ENCODE results near the gene CD300H.
A peak's percentile ranks its signal among the peaks of the same experiment; 100 is the strongest.
"Not testable (repeated sequence)": the region's sequence is repeated elsewhere in the genome, so short reads cannot be mapped to it uniquely, and the experiment has no call there.

CD300H gene

DNA sequence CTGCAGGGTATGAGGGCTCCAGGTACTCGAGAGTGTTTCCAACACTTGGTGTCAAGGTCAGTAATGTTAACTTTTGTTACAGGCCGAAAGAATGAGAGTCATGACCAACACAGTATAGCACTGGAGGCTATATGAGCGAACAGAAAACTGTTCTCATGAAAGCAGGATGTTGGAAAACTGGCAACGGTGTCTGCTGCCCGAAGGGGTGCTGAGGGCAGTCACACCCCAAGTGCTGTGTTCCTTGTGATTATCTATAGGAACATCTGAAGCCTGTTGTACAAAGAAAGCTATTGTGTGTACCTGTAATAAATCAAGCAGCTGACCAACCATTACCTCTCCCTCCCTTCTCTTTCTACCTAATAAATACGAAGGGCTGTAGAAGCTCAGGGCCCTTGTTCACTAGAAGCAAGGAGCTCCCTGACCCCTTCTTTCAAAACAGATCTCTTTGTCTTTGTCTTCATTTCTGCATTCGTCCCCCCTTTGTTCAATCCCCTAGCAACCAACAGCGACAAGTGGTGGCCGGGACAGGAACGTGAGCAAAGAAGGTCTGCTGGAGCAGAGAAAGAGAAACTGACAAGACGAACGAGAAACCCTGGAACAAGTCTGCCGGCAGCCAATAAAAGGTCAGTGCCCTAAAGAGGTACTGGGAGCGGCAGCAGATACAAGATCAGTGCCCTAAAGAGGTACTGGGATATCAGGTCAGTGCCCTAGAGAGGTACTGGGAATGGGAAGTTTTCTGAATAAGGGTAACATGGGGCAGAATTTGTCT lies 17.2 kb upstream of the CD300H start:
- DNase-seq: no peak

- no peak for DNase-seq
These were observed 15.3 kb upstream of the CD300H start for GRCh38 chr17:74582633-74583032.

GRCh38 chr17:74579900-74580299 lies 12.6 kb upstream of the CD300H start:
- DNase-seq: no peak

- no peak for DNase-seq
These were observed 11.7 kb upstream of the CD300H start for GRCh38 chr17:74578979-74579378.

DNA sequence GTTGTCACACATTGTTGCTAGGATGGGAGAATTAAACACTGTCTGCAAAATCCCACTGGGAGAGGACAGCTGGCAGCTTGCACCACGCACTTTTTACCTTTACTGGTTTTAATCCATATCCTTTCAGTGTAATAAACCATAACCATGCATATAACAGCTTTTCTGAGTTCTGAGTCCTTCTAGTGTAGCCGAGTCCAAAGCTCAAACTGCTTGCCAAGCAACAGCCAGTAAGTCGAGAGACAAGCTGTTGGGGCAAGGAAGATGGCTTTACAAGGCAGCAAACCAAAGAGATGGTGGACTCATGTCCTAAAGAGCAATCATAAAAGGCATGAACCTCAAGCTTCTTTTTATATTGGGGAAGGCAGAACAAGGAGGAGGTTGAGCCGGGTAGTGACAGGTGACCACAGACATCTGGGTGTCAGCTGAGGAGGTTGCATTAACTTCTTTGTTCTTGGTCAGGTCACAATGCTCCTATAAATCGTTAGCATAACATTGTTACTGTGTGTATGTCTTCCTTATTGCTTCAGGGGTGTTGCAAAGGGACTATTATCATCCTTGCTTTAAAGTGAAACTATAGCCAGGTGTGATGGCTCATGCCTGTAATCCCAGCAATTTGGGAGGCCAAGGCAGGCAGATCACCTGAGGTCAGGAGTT lies 7.3 kb upstream of the CD300H start:
- no peak for DNase-seq

GRCh38 chr17:74573635-74574034 lies 6.3 kb upstream of the CD300H start:
- not testable (repeated sequence) for DNase-seq

DNA sequence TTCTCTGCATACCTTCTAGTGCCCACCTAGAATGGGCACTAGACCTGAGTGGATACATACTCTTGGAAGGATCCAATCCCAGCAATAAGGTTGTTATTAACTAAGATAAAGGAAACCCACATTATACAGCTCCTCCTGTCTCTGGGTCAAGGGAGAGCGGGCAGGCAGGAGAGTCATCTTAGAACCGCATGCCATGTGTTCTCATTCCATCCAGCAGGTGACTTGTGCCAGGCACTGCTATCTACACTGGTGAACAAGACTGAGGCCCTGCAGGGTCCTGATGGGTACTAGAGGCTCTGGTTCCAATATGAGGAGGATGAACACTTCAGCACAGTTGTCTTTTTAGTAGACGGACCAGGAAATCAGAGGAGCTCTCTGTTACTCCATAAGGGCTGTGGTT lies 5.9 kb upstream of the CD300H start:
- DNase-seq: no peak

GRCh38 chr17:74571621-74572270 lies 4.4 kb upstream of the CD300H start:
- no peak for DNase-seq

GRCh38 chr17:74569020-74570003 lies 2.0 kb upstream of the CD300H start:
- DNase-seq: peak; percentile 1

GRCh38 chr17:74568106-74568873 lies 981 bp upstream of the CD300H start:
- no peak for DNase-seq

DNA sequence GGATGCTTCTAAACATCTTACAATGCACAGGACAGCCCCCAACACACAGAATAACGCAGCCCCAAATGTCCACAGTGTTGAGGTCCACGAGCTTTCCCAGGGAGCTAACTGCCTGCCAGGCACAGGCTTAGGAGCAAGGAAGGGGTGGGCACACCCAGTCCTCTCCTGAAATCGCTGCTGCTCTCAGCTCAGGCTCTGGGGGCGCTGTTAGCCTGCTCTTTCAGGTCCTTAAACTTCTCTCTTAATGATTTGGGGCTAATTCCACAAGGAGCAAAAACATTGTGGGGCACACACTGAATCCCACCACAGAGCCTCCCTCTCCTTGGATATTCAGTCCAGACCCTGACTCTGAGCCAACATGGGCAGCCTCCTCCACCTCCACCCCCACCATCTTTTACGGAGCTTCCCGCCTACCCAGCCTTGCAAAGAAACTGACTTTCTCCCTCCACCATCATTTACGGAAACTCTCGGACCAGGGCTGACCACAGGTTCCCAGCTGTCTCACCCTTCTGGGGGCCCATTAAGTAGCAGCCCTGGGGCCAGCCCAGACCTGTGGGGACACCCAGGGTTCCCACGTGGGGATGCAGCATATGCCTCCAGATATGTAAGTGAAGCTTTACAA lies 1.1 kb downstream of the CD300H start:
- peak; percentile 3 for DNase-seq

- DNase-seq: no peak
These were observed 2.2 kb downstream of the CD300H start for GRCh38 chr17:74565126-74565525.

DNA sequence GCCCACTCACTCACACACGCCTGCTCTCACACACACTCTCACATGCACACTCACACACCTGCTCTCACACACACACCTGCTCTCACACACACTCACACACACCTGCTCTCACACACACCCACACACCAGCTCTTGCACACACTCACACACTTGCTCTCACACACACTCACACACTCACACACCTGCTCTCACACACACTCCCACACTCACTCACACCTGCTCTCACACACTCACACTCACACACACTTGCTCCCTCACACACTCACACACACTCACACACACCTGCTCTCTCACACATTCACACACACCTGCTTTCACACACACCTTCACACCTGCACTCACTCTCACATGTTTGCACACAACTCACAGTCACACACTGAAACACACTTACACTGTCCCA lies 4.0 kb downstream of the CD300H start:
- DNase-seq: no peak

- no peak for DNase-seq
These were observed 5.7 kb downstream of the CD300H start for GRCh38 chr17:74561586-74561985.

DNA sequence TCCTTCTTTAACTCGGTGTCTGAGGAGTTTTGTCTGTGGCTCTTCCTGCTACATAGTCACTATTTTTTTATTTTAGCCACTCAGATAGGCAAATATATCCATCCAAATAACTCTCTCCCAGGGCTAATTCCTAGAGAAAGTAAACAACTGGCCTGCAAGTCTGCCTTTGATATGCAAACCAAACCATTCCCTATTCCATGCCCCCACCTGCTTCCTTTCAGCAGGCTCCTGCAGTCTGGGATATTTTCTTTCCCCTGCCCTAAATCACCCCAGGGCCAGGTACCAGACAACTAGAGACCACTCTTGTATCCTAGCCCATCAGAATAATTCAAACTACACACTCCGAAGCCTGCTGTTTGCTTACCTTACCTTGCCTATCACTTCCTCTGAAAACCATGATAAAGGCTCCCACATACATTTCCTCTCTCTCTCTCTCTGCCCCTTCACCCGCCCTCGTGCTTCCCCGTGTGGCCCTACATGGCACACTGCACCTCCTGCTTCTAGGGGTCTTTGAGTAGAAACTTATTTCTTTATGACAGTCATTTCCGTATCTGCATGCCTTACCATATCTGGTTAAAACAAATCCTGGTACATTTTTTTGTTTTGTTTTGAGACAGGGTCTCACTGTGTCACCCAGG lies 8.3 kb downstream of the CD300H start:
- no peak for DNase-seq

DNA sequence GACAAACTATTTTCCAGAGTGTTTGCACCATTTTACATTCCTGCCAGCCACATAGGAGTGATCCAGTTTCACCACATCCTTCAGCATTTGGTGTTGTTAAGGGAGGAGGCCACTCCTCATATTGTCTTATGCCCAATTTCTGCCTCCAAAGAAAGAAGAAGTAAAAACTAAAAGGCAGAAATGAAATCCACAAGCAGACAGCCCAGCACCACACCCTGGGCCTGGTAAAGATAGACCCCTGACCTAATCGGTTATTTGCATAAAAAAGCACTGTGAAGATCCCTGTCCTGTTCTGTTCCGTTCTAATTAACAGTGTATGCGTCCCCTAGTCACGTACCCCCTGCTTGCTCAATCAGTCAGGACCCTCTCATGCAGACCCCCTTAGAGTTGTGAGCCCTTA lies 8.9 kb downstream of the CD300H start:
- DNase-seq: not testable (repeated sequence)

DNA sequence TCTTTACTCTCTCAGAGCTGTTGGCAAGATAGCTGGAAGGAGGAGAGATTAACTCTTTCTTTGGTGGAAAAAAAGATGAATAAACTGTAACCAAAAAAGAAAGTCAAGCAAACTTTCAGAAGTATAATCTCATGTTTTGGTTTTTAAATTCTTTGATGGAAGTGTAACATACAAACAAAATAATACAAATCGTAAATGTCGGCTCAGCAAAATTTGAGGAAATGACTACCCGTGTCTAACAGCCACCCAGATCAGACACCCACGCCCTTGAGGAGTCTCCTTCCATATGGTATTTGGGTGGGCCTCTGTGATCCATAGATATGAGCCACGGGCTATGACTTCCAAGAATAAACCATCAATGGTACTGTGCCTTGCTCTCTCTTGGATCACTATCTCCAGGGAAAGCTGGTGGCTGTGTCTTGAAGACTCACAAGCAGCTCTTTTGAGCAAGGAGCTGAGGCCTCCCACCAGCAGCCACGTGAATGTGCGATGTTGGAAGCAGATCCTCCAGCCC lies 11.8 kb downstream of the CD300H start:
- DNase-seq: no peak

GRCh38 chr17:74554909-74555308 lies 12.4 kb downstream of the CD300H start:
- no peak for DNase-seq

DNA sequence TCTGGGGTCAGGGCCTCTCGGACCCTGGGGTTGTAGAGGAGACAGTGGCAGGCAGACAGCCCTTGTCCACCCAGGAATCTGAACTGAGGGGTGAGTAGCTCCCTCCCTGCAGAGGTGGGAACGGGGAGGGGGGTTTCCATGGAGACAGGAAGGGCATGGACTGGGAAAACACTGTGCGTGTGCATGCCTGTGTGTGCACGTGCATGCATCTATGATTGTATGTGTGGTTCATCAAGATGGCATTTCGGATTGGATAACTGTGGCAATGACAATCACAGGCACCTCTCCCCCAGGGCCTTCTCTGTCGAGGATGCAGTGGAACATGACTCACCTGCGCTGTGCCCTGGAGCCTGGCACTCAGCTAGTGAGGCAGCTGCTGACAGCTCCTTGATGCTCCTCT lies 15.3 kb downstream of the CD300H start:
- DNase-seq: no peak

- DNase-seq: no peak
These were observed 16.7 kb downstream of the CD300H start for GRCh38 chr17:74550602-74551001.

DNA sequence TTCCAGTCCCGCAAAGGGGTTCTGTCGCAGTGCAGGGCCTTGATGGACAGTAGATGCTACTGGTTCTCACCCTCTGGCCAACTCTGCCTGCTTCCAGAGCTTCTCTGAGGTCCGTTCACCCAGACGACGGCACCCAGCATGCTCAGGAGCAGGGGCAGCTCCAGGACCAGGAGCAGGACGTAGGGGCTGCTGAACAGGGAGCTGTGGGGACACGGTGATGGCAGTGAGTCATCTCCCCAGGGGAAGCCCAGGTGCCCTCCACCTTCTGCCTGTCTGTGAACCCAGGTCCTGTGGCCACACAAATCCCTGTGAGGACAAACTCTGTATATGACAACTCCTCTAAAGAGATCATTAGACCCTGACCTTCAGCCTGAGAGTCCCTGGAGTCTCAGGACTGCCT lies 18.0 kb downstream of the CD300H start:
- DNase-seq: no peak

Measured in NCI-H446 treated with DMSO at 0.1 percent for 48 hours (cell line).